ENCODE data around the gene DNAJC22.

DNAJC22 gene

DNA sequence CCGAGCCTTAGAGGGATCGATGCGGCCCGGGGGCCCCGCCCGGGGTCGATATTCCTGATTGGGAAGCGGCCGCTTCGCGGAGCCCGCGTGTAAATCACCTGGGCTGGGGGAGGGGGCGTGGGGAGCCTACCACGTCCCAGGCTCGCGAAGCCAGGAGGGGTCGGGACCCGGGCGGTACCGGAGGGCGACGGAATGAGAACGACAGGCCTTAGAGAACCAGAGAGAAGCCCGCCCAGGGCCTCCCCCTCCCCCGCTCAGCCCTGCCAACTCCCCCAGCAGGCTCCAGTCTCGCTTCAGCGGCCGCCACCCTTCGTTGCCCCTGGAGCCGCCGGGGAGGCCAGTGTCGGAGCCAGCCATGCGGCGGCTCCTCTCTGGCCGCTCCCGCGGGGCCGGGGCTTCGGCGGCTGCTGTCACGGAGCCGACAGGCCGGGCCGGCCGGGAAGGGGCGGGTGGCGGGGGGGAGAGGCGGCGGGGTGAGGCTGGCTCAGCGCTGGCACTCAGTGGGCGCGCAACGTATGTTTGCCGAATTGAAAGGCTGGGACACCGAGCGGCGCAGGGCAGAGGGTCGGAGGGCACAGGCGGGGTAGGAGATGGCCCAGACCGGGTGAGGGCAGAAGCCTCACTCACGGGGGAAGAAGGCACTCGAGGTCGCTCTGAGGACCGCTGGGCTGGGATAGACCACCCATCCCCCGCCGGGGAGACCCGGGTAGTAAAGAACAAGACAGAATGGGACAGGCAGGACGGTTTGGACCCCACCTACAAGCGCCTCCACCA is 1.4 kb upstream of the DNAJC22 start:
- DNase-seq = no peak

DNA sequence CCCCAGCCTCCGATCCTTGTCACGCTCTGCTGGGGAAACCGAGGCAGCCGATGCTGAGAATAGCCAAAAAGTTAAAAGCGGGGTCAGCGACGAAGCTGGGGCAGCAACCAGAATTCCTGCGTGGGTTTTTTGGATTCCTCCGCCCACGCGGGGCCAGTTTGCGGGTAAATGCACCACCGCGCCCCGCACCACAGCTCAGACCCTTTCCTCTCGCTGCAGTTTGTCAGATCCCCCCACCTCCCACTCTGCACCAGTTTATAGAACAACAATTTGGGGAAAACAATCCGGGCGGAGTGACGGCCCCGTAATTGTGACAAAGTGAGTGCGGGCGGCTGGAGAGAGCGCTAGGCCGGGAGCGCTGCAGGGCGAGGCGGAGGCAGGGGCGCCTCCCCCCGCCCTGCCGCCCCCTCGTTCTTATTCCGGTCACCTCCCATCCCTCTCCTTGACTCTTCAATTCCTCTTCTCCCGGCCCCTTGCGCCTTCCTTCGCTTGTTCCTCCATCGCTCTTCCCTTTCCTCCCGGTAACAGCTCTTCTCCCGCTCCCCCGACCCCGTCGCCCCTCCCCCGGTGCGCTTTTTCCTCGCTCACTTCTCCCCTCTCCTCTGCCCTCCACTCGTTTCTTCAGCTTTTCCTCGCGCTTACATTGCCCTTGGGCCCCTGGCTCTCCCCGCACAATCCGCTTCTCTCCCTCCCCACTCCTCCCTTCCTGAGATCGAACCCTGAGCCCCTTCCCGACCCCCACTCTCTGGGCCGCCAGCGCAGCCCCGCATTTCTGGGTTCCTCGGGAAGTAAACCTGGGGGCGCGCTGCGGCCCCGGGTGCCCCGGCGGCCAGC is 646 bp upstream of the DNAJC22 start:
- no peak for DNase-seq

DNA sequence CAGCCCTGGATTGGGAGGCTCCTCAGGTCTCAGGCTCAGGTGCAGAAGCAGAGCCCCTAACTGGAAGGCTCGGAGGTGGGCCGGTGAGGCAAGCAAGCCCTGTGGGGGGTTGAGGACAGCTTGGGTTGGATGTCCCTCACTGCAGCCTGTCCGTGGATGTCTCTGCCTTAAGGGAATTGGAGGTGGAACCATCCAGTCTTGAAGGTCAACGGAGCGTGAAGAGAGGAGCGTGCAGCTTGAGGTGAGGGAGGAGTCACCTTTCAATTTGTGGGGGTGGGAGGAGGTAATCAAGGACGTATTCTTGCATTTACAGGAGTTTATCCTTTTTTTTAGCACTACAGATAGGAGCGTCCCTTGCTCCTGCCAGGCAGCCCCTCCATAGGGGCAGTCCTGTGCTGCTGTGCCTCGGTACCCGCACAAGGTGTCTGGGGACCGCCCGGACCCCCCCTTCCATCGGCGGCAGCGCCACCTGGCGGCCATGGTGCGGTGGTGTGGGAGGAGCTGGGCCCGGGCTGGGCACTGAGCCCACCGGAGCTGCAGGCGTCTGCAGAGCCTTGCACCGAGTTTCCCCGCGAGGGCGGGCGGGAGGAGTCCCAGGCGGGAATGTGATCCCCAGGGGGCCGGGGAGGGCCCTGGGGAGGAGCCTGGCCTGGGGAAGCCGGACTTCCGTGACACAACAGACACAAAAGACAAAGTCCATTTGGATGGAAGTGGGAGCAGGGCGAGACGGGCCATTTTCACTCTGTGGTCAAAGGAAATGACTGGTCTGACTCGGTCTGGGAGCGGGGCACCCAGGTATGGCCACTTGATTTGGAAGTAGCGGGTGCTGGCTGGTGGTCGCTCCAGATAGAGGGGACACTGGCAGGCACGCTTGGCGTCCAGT is 864 bp downstream of the DNAJC22 start:
- peak; percentile 78 for DNase-seq

GRCh38 chr12:49348781-49349180 is 2.1 kb downstream of the DNAJC22 start:
- no peak for DNase-seq

DNA sequence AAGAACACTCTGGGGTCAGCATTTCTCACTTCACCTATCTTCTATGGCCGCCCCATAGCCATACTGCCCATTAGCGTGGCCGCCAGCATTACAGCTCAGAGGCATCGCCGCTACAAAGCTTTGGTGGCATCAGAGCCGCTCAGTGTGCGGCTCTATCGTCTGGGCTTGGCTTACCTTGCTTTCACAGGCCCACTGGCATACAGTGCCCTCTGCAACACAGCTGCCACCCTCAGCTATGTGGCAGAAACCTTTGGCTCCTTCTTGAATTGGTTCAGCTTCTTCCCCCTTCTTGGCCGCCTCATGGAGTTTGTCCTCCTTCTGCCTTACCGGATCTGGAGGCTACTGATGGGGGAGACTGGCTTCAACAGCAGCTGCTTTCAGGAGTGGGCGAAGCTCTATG is 2.6 kb downstream of the DNAJC22 start:
- no peak for DNase-seq

GRCh38 chr12:49352351-49352750 is 5.7 kb downstream of the DNAJC22 start:
- no peak for DNase-seq

- DNase-seq = no peak
Observed at GRCh38 chr12:49355913-49356312, 9.2 kb downstream of the DNAJC22 start.

GRCh38 chr12:49357103-49357678 is 10.5 kb downstream of the DNAJC22 start:
- DNase-seq = no peak

DNA sequence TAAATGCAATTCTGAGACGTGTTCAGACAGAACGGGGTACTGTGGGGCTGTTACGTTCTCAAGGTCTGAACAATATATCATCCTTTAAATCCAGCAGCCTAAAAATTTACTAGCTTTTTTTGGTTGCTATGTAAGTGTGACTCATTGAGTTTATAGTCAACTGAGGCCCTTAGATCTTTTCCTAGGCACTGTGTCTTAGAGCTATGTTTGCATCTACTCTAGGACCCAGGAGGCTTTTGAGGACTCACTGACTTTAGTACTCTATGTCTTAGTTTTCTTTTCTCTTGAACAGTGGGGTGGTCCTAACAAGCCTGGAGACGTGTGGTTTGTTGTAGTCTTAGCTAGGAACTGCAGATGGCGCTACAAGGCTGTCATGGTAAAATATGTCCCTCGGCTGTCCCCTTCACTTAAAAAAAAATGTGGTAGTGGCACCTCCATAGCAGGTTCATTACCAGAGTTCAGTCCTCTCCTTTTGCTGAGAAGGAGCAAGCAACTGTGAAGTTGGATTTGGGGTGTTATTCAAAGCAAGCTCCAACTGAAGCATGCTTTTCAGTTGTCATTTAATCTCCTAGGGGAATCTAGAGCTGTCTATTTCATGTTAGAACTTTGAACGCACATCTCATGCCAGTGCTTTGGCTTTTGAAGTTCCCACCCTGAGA is 11.9 kb downstream of the DNAJC22 start:
- peak; percentile 47 for DNase-seq

DNA sequence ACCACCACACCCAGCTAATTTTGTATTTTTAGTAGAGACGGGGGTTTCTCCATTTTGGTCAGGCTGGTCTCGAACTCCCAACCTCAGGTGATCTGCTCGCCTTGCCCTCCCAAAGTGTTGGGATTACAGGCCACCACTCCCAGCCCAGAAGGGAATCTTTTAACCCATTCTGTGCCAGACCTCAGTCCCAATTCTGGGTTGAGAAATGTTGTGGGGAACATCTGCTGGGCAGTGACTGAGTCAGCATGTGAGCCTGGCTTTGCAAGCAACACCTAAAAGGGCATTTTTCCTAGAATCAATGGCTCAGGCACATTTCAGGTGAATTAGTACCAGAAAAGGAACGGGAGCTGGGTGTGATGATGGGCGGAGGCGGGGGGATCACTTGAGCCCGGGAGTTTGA is 13.0 kb downstream of the DNAJC22 start:
- no peak for DNase-seq

DNA sequence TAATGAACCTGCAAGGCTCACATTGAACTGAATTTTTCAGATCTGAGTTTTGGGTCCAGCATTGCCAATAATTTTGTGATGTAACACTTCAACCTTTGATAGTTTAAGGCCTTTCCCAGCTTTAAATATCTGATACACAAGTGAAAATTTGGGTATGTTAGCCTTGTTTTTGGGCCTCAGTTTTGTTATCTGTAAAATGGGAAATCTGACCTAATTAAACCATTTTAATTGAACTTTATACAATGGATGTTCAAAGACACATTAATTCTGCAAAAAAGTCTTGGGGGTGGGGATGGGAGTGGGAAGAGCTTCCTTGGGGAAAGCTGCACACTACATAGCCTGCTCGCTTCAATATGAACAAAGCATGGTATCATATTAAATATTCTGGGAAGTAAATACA is 15.4 kb downstream of the DNAJC22 start:
- DNase-seq = no peak

- DNase-seq = no peak
Observed at GRCh38 chr12:49364989-49365388, 18.3 kb downstream of the DNAJC22 start.

DNA sequence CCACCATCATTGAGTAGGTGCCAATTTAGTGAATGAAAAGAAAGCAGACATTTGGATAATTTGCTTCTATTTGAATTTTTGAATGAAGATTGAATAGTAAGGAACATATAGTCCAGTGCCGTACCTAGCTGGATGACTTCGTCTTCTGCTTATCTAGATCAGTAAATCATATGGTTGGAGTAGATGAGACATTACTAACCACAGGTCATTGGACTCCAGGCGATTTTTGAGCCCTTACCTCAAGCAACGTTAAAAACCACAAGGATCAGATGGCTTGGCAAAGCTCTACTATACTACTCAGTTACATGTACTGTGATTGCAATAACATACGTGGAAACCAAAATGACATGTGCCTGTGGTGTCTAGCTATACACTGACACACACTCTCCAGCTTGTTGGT is 18.9 kb downstream of the DNAJC22 start:
- DNase-seq = no peak

GRCh38 chr12:49366096-49366651 is 19.5 kb downstream of the DNAJC22 start:
- DNase-seq = no peak

- DNase-seq = peak; percentile 83
Observed at GRCh38 chr12:49366652-49367380, 20.1 kb downstream of the DNAJC22 start.

- no peak for DNase-seq
Observed at GRCh38 chr12:49367381-49368239, 20.9 kb downstream of the DNAJC22 start, which contains the start of gene SPATS2. Gene SPATS2, plus strand, starts transcription at chr12:49367462. Its CDS starts 93,551 bp downstream, at chr12:49461013.

GRCh38 chr12:49368240-49368600 is 21.5 kb downstream of the DNAJC22 start:
- no peak for DNase-seq

GRCh38 chr12:49369411-49370145 is 22.9 kb downstream of the DNAJC22 start:
- DNase-seq = no peak

DNA sequence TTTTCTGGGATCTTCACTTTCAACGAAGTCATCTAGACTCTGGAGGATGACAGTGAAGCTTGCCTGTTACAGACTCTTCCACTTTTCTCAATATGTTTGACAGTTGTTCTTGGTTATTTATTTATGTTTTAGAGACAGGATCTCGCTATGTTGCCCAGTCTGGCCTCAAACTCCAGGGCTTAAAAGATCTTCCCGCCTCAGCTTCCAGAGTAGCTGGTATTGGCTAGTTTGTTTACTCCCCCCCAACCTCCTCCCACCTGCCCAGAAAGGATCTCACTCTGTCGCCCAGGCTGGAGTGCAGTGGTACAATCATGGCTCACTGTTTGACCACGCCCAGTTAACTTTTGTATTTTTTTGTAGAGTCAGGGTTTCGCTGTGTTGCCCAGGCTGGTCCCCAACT is 23.9 kb downstream of the DNAJC22 start:
- DNase-seq = no peak
